Stimulated activated CD8-positive, alpha-beta memory T cell treated with anti-CD3 and anti-CD28 coated beads, Interleukin-12 subunit alpha, Interleukin-12 subunit beta, amount 100 ng/mL, for 4 hours (primary cell): ENCODE results near the gene EMILIN2.
"Not testable (repeated sequence)": the region's sequence is repeated elsewhere in the genome, so short reads cannot be mapped to it uniquely, and the experiment has no call there.

Experiments
- DNase-seq: peaks from one replicate; pipeline ENCODE4 v3.0.0-alpha.2; 2020; ENCODE audit warnings: low read depth

EMILIN2 gene

GRCh38 chr18:2845172-2845571 is 1.6 kb upstream of the EMILIN2 start:
- no peak for DNase-seq

GRCh38 chr18:2847317-2848246 is 776 bp downstream of the EMILIN2 start:
- no peak for DNase-seq

- DNase-seq, result no peak
Observed at GRCh38 chr18:2848247-2849246, 1.7 kb downstream of the EMILIN2 start.

- DNase-seq, result no peak
Observed at GRCh38 chr18:2850816-2851215, 4.0 kb downstream of the EMILIN2 start.

- no peak for DNase-seq
Observed at GRCh38 chr18:2851771-2852170, 5.0 kb downstream of the EMILIN2 start.

- not testable (repeated sequence) for DNase-seq
Observed at GRCh38 chr18:2852460-2852859, 5.7 kb downstream of the EMILIN2 start.

- no peak for DNase-seq
Observed at GRCh38 chr18:2853173-2853925, 6.5 kb downstream of the EMILIN2 start.

- no peak for DNase-seq
Observed at GRCh38 chr18:2853926-2854664, 7.3 kb downstream of the EMILIN2 start.

GRCh38 chr18:2854875-2855274 is 8.1 kb downstream of the EMILIN2 start:
- DNase-seq, result no peak

GRCh38 chr18:2855560-2856350 is 8.9 kb downstream of the EMILIN2 start:
- DNase-seq, result no peak

GRCh38 chr18:2856547-2857170 is 9.9 kb downstream of the EMILIN2 start:
- no peak for DNase-seq

- no peak for DNase-seq
Observed at GRCh38 chr18:2857491-2858131, 10.8 kb downstream of the EMILIN2 start.

- DNase-seq, result not testable (repeated sequence)
Observed at GRCh38 chr18:2860397-2860796, 13.6 kb downstream of the EMILIN2 start.

GRCh38 chr18:2863997-2864396 is 17.2 kb downstream of the EMILIN2 start:
- not testable (repeated sequence) for DNase-seq

- DNase-seq, result not testable (repeated sequence)
Observed at GRCh38 chr18:2866465-2866864, 19.7 kb downstream of the EMILIN2 start.

- no peak for DNase-seq
Observed at GRCh38 chr18:2869207-2869606, 22.4 kb downstream of the EMILIN2 start.

GRCh38 chr18:2871111-2871720 is 24.4 kb downstream of the EMILIN2 start:
- no peak for DNase-seq

GRCh38 chr18:2872095-2872494 is 25.3 kb downstream of the EMILIN2 start:
- DNase-seq, result no peak

GRCh38 chr18:2874765-2875164 is 28.0 kb downstream of the EMILIN2 start:
- DNase-seq, result no peak
